OCI-LY1 (cell line): Measurements from ENCODE around the gene TCN2.
"Not testable (repeated sequence)": the region's sequence is repeated elsewhere in the genome, so short reads cannot be mapped to it uniquely, and the experiment has no call there.

Experiments
- H2AFZ ChIP-seq: fragments of 200-600 bp; sonication (generic), shearing (Covaris generic); 2 replicates; pipeline ENCODE4 v1.6.0; 2014; ENCODE audit warnings: antibody characterized with exemption, mild to moderate bottlenecking, low read length
- H3F3A ChIP-seq: fragments of 200-600 bp; sonication (generic), shearing (Covaris generic); 2 replicates; pipeline ENCODE4 v1.6.0; 2014; ENCODE audit warnings: mild to moderate bottlenecking, antibody characterized with exemption, low read length, moderate library complexity; ENCODE audit not compliant: insufficient read depth
- H3K27ac ChIP-seq: fragments of 200-600 bp; sonication (generic); 2 replicates; pipeline ENCODE4 v1.5.1; 2014; ENCODE audit warnings: low read length, mixed run types, mild to moderate bottlenecking, low read depth; ENCODE audit not compliant: poor library complexity, severe bottlenecking
- H3K27me3 ChIP-seq: fragments of 200-600 bp; sonication (generic); 2 replicates; pipeline ENCODE4 v1.6.0; 2014; ENCODE audit warnings: antibody characterized with exemption, mild to moderate bottlenecking, low read length, moderate library complexity; ENCODE audit not compliant: insufficient read depth
- H3K36me3 ChIP-seq: fragments of 200-600 bp; sonication (generic); 2 replicates; pipeline ENCODE4 v1.6.1; 2014; ENCODE audit warnings: mild to moderate bottlenecking, antibody characterized with exemption, low read length, moderate library complexity, mixed read lengths; ENCODE audit not compliant: insufficient read depth
- H3K4me1 ChIP-seq: fragments of 200-600 bp; sonication (generic); 2 replicates; pipeline ENCODE4 v1.5.1; 2014; ENCODE audit warnings: mild to moderate bottlenecking, low read length, moderate library complexity; ENCODE audit not compliant: insufficient read depth, severe bottlenecking
- H3K4me2 ChIP-seq: fragments of 200-600 bp; sonication (generic), shearing (Covaris generic); 2 replicates; pipeline ENCODE4 v1.6.1; 2014; ENCODE audit warnings: low read length
- H3K4me3 ChIP-seq: fragments of 200-600 bp; sonication (generic); 2 replicates; pipeline ENCODE4 v1.5.1; 2014; ENCODE audit warnings: low read length, low read depth, mild to moderate bottlenecking, mixed read lengths; ENCODE audit not compliant: poor library complexity, severe bottlenecking
- H3K79me2 ChIP-seq: fragments of 200-600 bp; shearing (Covaris generic); 2 replicates; pipeline ENCODE4 v1.6.1; 2016; ENCODE audit warnings: mixed run types, low read length, mixed read lengths; ENCODE audit not compliant: insufficient read depth
- H3K9ac ChIP-seq: fragments of 200-600 bp; sonication (generic), shearing (Covaris generic); 2 replicates; pipeline ENCODE4 v1.6.1; 2014; ENCODE audit warnings: mild to moderate bottlenecking, low read length, mixed read lengths
- H3K9me2 ChIP-seq: fragments of 200-600 bp; sonication (generic), shearing (Covaris generic); 2 replicates; pipeline ENCODE4 v1.6.1; 2014; ENCODE audit warnings: low read depth, mild to moderate bottlenecking, low read length, mixed read lengths
- H3K9me3 ChIP-seq: fragments of 200-600 bp; shearing (Covaris generic); 2 replicates; pipeline ENCODE4 v1.6.1; 2014; ENCODE audit warnings: low read length, mixed read lengths
- H4K20me1 ChIP-seq: fragments of 200-600 bp; sonication (generic), shearing (Covaris generic); 2 replicates; pipeline ENCODE4 v1.6.0; 2016; ENCODE audit warnings: mild to moderate bottlenecking, low read length; ENCODE audit not compliant: insufficient read depth
- CTCF ChIP-seq: fragments of 200-600 bp; sonication (generic), shearing (Covaris generic); IDR thresholded peaks from 2 replicates; pipeline ENCODE4 v1.5.1; 2017; ENCODE audit warnings: mild to moderate bottlenecking, antibody characterized with exemption, low read length, moderate library complexity, mixed read lengths
- EZH2 ChIP-seq: fragments of 200-600 bp; sonication (generic), shearing (Covaris generic); IDR thresholded peaks from 2 replicates; pipeline ENCODE4 v1.8.0; 2017; ENCODE audit warnings: borderline replicate concordance, mixed run types, mild to moderate bottlenecking, antibody characterized with exemption, low read length, moderate library complexity, mixed read lengths

Gene TCN2

DNA sequence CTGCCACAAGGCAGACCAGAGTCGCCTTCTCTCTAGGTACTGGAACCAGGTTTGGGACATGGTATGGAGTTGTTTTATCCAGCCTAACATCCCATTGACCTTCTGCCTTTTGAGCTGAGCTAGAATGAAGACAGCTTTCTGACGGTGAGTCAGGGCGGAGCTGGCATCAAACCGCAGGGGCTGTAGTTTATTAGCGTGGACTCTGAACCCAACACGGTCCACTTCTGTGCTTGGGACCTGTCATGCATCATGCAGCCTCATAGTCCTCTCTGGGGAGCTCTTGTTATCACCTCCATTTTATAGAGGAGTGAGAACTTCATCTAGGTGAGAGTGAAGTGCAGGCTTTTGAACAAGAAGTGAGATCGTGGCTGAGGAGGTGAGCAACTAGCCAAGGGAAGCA, 40.8 kb upstream of the TCN2 start:
- H3K4me2 ChIP-seq, result no peak overlapping the region

GRCh38 chr22:30567277-30567676, 39.7 kb upstream of the TCN2 start:
- not testable (repeated sequence) for H3F3A ChIP-seq, H3K9me3 ChIP-seq, H3K36me3 ChIP-seq, H3K9me2 ChIP-seq, H3K27ac ChIP-seq, H3K79me2 ChIP-seq, H3K4me1 ChIP-seq, H3K4me2 ChIP-seq, H2AFZ ChIP-seq, H3K9ac ChIP-seq, H4K20me1 ChIP-seq, H3K4me3 ChIP-seq, H3K27me3 ChIP-seq

More for the DNA sequence above, 40.8 kb upstream of the TCN2 start:
- Histone ChIP-seq H4K20me1 (no peaks in the 10 kb centered on the region), H3K9ac (no peak overlapping the region), H3K9me2 (no peaks in the 10 kb centered on the region), H3K4me3 (no peak overlapping the region), H3K36me3 (no peaks in the 10 kb centered on the region), H3K27me3 (0 out of 2 replicates have a peak, but pooled peaks cover 5% of the 10 kb centered on the region), H2AFZ (no peak overlapping the region), H3K4me1 (no peaks in the 10 kb centered on the region), H3F3A (no peaks in the 10 kb centered on the region), H3K27ac (no peak overlapping the region), H3K9me3 (no peaks in the 10 kb centered on the region), H3K79me2 (no peaks in the 10 kb centered on the region)
- TF ChIP-seq CTCF, result no peak
- TF ChIP-seq EZH2, result no peak

DNA sequence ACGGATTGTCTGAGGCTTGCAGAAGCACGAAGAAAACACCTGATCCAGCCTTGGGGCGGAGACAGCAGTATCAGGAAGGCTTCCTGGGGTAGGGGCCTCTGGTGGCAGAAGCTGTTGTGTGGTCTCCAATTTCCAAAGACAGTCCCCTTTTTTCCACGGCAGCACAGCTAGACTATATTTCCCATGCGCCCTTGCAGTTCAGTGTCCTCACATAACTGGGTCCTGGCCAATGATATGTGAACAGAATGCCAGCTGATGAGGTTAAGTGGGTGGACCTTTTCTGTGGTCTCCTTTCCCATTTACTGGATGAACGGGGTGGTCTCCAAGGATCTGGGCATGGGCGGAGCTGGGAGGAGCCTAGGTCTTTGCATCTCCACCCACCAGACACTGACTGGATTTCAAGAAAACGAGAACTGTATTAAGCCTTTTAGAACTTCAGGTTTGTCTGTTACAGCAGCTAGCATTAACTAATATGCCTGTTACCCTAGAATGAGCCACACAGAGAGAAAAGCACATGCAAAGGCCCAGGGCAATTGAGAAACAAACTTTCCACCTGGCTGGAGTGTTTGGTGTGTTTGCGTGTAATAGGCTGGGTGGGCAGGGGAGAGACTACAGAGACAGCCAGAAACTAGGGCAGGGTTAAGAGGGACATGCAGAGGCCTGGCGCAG, 38.7 kb upstream of the TCN2 start:
- H3K79me2 ChIP-seq, result no peaks in the 10 kb centered on the region
- no peaks in the 10 kb centered on the region for H3F3A ChIP-seq
- no peak overlapping the region for H3K4me2 ChIP-seq
- H3K36me3 ChIP-seq, result no peaks in the 10 kb centered on the region
- H3K9me3 ChIP-seq, result no peaks in the 10 kb centered on the region
- no peak overlapping the region for H2AFZ ChIP-seq
- H3K4me3 ChIP-seq, result no peak overlapping the region
- no peak overlapping the region for H3K9ac ChIP-seq
- no peaks in the 10 kb centered on the region for H4K20me1 ChIP-seq
- no peak overlapping the region for H3K27ac ChIP-seq
- no peaks in the 10 kb centered on the region for H3K9me2 ChIP-seq
- H3K27me3 ChIP-seq, result 0 out of 2 replicates have a peak, but pooled peaks cover 5% of the 10 kb centered on the region
- no peak for TF ChIP-seq EZH2
- H3K4me1 ChIP-seq, result no peaks in the 10 kb centered on the region

DNA sequence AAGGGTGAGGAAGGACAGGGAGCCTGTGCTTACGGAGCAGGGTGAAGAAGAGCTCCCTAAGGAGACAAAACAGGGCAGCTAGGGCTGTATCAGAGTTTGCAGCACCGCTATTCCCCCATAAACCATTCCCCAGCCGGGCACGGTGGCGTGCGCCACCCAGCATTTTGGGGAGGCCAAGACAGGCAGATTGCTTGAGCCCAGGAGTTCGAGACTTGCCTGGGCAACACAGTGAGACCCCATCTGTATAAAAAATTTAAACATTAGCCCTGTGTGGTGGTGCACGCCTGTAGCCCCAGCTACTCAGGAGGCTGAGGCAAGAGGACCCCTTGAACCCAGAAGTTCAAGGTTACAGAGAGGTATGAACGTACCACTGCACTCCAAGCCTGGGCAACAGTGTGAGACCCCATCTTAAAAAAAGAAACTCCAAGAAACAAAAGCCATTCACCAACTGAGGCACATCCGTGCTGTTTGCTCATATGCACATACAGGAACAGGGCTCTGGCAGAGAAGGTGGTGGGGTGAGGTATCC, 37.2 kb upstream of the TCN2 start:
- Histone ChIP-seq H3K4me3 (no peak overlapping the region), H3K4me2 (no peak overlapping the region), H3K9me2 (no peaks in the 10 kb centered on the region), H3K27me3 (0 out of 2 replicates have a peak, but pooled peaks cover 5% of the 10 kb centered on the region), H3K4me1 (no peaks in the 10 kb centered on the region), H3K9ac (no peak overlapping the region), H4K20me1 (no peaks in the 10 kb centered on the region), H2AFZ (no peak overlapping the region), H3K36me3 (no peaks in the 10 kb centered on the region), H3K79me2 (no peaks in the 10 kb centered on the region), H3F3A (no peaks in the 10 kb centered on the region), H3K9me3 (no peaks in the 10 kb centered on the region), H3K27ac (no peak overlapping the region)
- TF ChIP-seq EZH2 (no peak), CTCF (no peak)
